Body of pancreas (tissue), 4 donors: ENCODE results near the gene PRR15L.

ENCODE experiments used
- CTCF ChIP-seq, 7 experiments: fragments of 450-650 bp in 4 of 7; fragments of 200-600 bp in 3 of 7; sonication (generic) in 3 of 7; IDR thresholded peaks; one replicate each; pipeline ENCODE4 v1.5.1; 2016 to 2019; ENCODE audit warnings: antibody characterized with exemption in 7 of 7
- POLR2A ChIP-seq, 3 donors: fragments of 450-650 bp; IDR thresholded peaks; one replicate each; pipeline ENCODE4 v1.6.1; 2016; ENCODE audit warnings: antibody characterized with exemption in 3 of 3, mild to moderate bottlenecking in 2 of 3

- TF ChIP-seq CTCF (IDR thresholded peaks at IDR 0.05) (no peak), POLR2A (IDR thresholded peaks at IDR 0.05) (no peak)
Observed at GRCh38 chr17:47937941-47938340, 19.7 kb downstream of the PRR15L start.
